ENCODE measurements around the gene STARD13.

Gene STARD13

DNA sequence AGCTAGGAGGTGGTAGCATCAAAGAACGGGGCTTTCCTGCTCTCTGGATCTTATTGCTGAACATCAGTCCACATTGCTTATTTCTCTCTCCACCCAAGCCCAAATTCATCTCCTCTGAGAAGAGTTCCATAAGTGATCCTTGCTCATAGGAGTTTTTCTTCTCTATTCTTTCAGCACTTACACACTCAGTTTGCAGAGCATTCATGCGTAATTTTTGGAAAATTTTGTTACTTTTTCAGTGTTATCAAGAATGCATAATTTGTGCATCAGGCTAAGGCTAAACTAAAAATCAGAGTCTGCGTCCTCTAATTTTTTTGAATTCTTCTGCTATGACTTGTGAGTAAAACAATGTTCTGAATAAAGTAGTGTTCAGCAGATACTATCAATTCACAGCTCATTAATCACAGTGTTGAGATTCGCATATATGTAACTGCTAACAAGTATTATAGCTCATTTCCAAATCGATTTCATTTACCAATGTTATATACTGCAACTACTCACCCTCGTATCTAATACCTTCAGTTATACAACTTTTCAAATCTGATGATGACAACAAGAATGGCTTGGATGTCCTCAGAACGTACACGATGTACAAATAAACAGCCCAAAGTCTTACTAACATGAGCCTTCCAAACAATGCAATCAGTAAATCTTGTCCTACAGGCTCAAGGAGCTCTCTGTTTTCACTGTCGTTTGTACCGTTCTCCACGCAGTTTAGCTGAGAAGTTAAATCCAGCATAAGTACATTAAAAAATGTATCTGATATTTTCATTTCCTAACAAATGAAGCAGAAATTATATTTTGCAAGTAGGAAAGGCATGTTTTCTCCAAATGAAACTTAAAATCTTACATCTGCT, 36.4 kb upstream of the STARD13 start:
- peak in 1 of 2 experiments; percentile 34 for DNase-seq (ENCODE audit: low read depth in 1 of 2, low spot score in 1 of 2)
- TF ChIP-seq JUND (IDR thresholded peaks at IDR 0.05; ENCODE audit: low read depth): no peak
- in situ Hi-C loops (cut with HindIII; ENCODE audit: low pct_unique_long_range_greater_than_20kb, low sequenced_read_pairs): no loop called here

DNA sequence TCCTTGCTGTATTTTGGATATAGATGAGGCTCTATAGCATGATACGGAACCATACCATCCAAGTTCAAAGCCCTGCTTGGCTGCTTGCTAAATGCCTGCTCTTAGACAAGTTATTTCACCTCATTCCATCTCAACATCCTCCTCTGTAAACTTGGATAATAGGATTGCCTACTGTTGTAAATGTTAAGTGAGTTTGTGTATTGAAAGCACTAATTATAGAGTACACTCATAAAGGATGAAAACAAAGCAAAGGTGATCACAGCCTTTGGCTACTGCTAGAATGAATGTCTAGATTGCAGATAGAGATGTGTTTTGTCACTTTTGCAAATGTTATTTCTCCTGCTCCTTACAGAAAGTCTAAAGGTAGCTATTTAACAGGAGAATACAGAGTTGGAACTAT, 34.3 kb upstream of the STARD13 start:
- TF ChIP-seq JUND (IDR thresholded peaks at IDR 0.05; ENCODE audit: low read depth): no peak
- in situ Hi-C loops (cut with HindIII; ENCODE audit: low pct_unique_long_range_greater_than_20kb, low sequenced_read_pairs): no loop called here
- DNase-seq (ENCODE audit: low read depth in 1 of 2, low spot score in 1 of 2): peak in 1 of 2 experiments; percentile 30

DNA sequence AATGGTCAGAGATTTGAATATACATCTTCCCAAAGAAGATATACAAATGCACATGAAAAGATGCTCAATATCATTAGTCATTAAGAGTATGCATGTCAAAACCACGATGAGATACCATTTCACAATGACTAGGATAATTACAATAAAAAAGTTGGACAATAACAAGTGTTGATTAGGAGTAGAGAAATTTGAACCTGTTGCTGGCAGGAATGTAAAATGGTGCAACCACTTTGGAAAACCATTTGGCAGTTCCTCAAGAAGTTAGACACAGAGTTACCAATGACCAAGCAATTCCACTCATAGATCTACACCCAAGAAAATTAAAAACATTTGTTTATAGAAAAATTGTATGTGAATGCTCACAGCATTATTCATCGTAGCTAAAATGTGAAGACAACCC, 33.2 kb upstream of the STARD13 start:
- no peak for DNase-seq (ENCODE audit: low read depth in 1 of 2, low spot score in 1 of 2)
- TF ChIP-seq JUND (IDR thresholded peaks at IDR 0.05; ENCODE audit: low read depth): no peak
- in situ Hi-C loops (cut with HindIII; ENCODE audit: low pct_unique_long_range_greater_than_20kb, low sequenced_read_pairs): no loop called here

DNA sequence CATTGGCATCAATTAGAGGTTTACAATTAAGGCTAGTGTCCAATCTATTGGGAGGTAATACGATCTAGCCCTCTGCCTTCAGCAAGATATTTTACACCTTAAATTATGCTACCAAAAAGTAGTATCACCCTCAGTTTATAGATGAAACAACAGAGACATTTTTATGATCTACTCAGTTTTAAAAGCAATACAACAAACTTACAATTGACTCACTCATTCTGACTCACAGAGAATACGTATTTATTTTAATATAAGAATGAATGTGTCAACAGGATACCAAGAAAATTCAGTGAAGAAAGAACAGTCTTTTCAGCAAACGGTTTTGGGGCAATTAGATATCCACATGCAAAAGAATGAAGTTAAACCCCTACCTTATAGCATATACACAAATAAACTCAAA, 32.5 kb upstream of the STARD13 start:
- in situ Hi-C loops (cut with HindIII; ENCODE audit: low pct_unique_long_range_greater_than_20kb, low sequenced_read_pairs): no loop called here
- no peak for DNase-seq (ENCODE audit: low read depth in 1 of 2, low spot score in 1 of 2)
- TF ChIP-seq JUND (IDR thresholded peaks at IDR 0.05; ENCODE audit: low read depth): no peak

DNA sequence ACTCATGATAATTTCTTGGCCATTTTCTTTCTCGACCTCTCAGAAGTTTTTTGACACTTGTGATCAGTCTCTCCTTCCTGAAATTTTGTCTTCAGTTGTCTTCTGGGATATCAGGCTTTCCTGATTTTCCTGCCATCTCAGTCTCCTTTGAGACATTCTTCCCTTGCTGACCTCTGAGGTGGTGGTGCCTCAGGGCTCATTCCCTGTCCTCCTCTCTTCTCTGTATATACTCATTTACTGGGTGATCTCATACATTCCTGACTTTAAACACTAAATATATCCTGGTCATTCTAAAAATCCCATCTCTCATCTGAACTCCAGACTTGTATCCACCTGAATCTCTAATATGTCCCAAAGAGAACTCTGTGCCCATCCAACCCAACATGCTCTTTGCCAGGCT, 31.3 kb upstream of the STARD13 start:
- TF ChIP-seq JUND (IDR thresholded peaks at IDR 0.05; ENCODE audit: low read depth): no peak
- DNase-seq (ENCODE audit: low read depth in 1 of 2, low spot score in 1 of 2): no peak
- in situ Hi-C loops (cut with HindIII; ENCODE audit: low pct_unique_long_range_greater_than_20kb, low sequenced_read_pairs): no loop called here

DNA sequence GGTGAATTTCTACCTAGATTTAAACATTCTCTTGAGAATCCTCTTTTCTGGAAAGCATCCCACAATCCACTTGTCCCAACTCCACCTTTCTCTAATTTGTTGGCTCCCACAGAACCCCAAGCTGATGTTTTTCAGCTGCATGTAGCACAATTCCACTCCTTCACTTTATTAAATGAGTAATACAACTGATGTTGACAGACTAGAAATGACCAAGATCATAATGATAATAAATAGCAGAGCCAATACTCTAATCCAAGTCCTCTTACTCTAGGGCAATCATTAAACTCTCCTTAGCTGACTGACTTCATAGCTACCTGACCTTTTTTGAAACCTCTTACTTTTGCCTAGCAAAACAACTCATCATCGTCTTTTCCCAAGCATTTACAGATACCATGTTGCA, 27.9 kb upstream of the STARD13 start:
- in situ Hi-C loops (cut with HindIII; ENCODE audit: low pct_unique_long_range_greater_than_20kb, low sequenced_read_pairs): no loop called here
- DNase-seq (ENCODE audit: low read depth in 1 of 2, low spot score in 1 of 2): no peak
- no peak for TF ChIP-seq JUND (IDR thresholded peaks at IDR 0.05; ENCODE audit: low read depth)

DNA sequence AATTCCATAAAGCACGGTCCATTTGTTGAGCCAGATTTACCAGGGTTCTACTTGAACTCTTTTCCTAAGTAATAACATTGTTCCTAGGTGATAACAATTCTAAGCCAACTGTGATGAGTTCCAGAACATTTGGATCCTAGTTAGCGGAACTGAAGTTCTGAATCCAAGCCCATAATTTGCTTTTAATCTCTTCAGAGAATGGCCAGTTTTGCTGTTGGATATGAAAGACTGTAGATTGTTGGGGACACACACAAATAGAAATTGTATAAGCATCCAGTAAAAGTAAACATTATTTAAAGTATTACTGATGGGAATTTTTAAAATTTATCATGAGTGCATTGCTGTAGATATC, 27.3 kb upstream of the STARD13 start:
- DNase-seq (ENCODE audit: low read depth in 1 of 2, low spot score in 1 of 2): no peak
- in situ Hi-C loops (cut with HindIII; ENCODE audit: low pct_unique_long_range_greater_than_20kb, low sequenced_read_pairs): no loop called here
- TF ChIP-seq JUND (IDR thresholded peaks at IDR 0.05; ENCODE audit: low read depth): no peak

DNA sequence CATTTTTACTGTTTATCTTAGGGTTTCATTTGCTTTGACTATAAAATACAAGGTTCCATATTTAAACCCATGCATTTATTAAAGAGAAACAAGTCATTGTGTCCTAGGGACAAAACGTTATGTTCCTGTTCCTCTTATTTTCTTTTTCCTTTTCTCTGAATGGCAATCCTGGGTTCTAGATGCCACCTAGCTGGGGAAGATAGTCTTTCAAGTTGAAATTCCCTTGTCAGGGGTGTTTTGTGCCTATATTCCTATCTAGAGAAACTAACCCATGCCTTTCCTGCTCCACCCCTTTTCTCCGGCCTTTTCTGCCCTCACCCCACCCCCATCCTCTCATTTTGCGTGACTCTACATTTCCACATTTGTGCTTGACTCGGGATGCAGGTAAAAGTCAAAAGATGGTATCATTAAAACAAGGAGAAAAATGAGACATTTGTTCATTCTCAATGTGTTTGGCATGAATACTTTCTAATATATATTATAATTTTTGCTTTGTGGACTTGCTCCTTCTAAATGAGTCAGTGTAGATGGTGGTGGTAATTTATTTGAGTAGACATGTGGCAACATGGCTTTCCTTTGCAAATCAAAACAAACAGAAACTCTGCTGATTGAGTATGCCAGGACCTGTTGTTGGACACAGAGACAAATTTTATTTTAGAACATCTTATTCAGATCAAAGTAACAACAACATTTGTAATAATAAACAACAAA, 26.8 kb upstream of the STARD13 start:
- no peak for TF ChIP-seq JUND (IDR thresholded peaks at IDR 0.05; ENCODE audit: low read depth)
- peak in 1 of 2 experiments; percentile 19 for DNase-seq (ENCODE audit: low read depth in 1 of 2, low spot score in 1 of 2)
- in situ Hi-C loops (cut with HindIII; ENCODE audit: low pct_unique_long_range_greater_than_20kb, low sequenced_read_pairs): no loop called here

DNA sequence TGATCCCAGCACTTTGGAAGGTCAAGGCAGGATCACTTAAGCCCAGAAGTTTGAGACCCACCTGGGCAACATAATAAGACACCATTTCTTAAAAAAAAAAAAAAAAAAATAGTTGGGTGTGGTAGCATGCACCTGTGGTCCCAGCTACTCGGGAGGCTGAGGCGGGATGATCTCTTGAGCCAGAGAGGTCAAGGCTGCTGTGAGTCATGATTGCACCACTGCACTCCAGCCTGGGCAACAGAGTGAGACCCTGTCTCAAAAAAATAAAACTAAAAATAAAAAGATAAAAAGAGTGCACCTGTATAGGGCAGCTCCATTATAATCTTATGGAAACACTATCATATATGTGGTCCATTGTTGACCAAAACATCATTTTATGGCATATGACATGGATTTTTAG, 25.5 kb upstream of the STARD13 start:
- in situ Hi-C loops (cut with HindIII; ENCODE audit: low pct_unique_long_range_greater_than_20kb, low sequenced_read_pairs): no loop called here
- DNase-seq (ENCODE audit: low read depth in 1 of 2, low spot score in 1 of 2): no peak

DNA sequence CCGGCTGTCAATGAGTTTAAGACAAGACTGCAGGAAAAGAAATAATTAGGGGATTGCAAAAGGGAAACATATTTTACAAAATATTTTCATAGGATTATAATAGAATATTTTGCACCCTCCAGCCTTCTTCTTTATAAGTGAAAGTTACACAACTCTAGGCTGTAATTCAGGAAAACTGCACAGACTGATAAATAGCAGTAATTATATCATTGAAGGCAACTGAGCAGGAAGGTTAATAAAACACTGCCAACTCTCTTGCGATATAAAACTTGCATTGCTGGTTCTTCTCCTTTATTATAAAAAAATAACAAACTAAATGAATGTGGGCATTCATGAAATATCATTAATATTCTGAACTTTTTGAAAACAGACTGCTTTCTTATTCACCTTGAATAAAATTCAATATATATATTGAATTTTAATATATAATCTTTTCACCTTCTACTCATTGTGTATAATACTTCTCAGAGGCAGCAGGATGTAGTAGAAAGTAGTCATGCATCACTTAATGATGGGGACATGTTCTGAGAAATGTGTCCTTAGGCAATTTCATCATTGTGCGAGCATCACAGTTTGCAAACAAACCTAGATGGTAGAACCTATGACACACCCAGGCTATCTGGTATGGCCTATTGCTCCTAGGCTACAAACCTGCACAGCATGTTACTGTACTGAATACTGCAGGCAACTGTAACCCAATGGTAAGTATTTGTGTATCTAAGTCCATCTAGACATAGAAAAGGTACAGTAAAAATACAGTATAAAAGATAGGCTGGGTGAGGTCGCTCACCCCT, 24.9 kb upstream of the STARD13 start:
- no peak for DNase-seq (ENCODE audit: low read depth in 1 of 2, low spot score in 1 of 2)
- no peak for TF ChIP-seq JUND (IDR thresholded peaks at IDR 0.05; ENCODE audit: low read depth)
- in situ Hi-C loops (cut with HindIII; ENCODE audit: low pct_unique_long_range_greater_than_20kb, low sequenced_read_pairs): no loop called here

More for the DNA sequence above, 25.5 kb upstream of the STARD13 start:
- no peak for TF ChIP-seq JUND (IDR thresholded peaks at IDR 0.05; ENCODE audit: low read depth)

DNA sequence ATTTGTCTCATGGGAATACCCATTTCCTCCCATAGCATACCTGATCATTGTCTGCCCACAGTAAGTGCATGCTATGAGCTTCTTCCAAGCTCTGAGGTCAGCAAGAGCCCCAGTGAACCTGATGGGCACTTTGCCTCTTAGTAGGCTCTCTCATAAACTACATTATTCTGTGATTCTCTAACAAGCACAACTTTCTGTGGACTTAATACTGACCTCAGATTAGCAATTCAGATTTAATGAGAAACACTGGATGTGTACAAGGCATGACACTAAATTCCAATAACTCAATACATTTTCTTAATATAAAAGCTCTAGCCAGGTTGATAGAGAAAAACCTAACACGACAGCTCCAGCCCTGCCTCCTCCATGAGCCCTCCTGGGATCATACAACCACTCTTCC, 23.3 kb upstream of the STARD13 start:
- TF ChIP-seq JUND (IDR thresholded peaks at IDR 0.05; ENCODE audit: low read depth): no peak
- in situ Hi-C loops (cut with HindIII; ENCODE audit: low pct_unique_long_range_greater_than_20kb, low sequenced_read_pairs): no loop called here
- no peak for DNase-seq (ENCODE audit: low read depth in 1 of 2, low spot score in 1 of 2)

DNA sequence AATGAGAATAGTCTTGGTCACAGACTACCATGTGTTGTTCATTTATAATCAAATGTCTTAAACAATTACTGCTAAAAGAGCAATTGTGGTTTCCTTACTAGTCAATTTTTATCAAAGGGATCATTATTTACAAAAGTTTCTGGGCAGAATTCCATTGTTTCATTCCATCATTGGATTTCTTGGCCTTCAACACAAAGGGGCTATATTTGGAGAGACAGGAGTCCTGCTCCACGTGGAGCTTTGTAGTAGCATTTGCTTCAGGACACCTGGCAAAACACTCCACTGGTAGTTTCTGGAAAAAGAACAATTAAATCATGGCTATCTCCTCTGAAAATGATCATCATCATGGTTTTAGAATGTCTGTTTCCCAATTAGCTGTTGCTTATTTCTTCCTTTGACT, 22.3 kb upstream of the STARD13 start:
- in situ Hi-C loops (cut with HindIII; ENCODE audit: low pct_unique_long_range_greater_than_20kb, low sequenced_read_pairs): no loop called here
- TF ChIP-seq JUND (IDR thresholded peaks at IDR 0.05; ENCODE audit: low read depth): no peak
- DNase-seq (ENCODE audit: low read depth in 1 of 2, low spot score in 1 of 2): no peak
